Activated gamma-delta T cell treated with Interleukin-2 at 50 U/mL for 16 hours (primary cell): ENCODE measurements around the gene RAP1GAP.

ENCODE experiments used
- DNase-seq: peaks from one replicate; pipeline ENCODE4 v3.0.0-alpha.2; 2020

Gene RAP1GAP

GRCh38 chr1:21661886-21662285 is 7.3 kb downstream of the RAP1GAP start:
- DNase-seq = no peak

GRCh38 chr1:21659924-21660326 is 9.2 kb downstream of the RAP1GAP start:
- no peak for DNase-seq

- peak; percentile 71 for DNase-seq
Measured at GRCh38 chr1:21659099-21659923, 9.8 kb downstream of the RAP1GAP start.

GRCh38 chr1:21657456-21658190 is 11.5 kb downstream of the RAP1GAP start:
- no peak for DNase-seq

- no peak for DNase-seq
Measured at GRCh38 chr1:21655748-21656147, 13.4 kb downstream of the RAP1GAP start.

GRCh38 chr1:21655259-21655658 is 13.9 kb downstream of the RAP1GAP start:
- DNase-seq = no peak

- DNase-seq = no peak
Measured at GRCh38 chr1:21654209-21654608, 14.9 kb downstream of the RAP1GAP start.

GRCh38 chr1:21653744-21654100 is 15.4 kb downstream of the RAP1GAP start:
- no peak for DNase-seq

GRCh38 chr1:21652937-21653743 is 16.0 kb downstream of the RAP1GAP start:
- no peak for DNase-seq

GRCh38 chr1:21652101-21652936 is 16.8 kb downstream of the RAP1GAP start:
- no peak for DNase-seq

- DNase-seq = peak; percentile 29
Measured at GRCh38 chr1:21651214-21652042, 17.7 kb downstream of the RAP1GAP start.

- DNase-seq = no peak
Measured at GRCh38 chr1:21650400-21650799, 18.8 kb downstream of the RAP1GAP start.

GRCh38 chr1:21649315-21649714 is 19.8 kb downstream of the RAP1GAP start:
- DNase-seq = no peak

- DNase-seq = no peak
Measured at GRCh38 chr1:21648791-21649190, 20.4 kb downstream of the RAP1GAP start.

GRCh38 chr1:21648352-21648730 is 20.8 kb downstream of the RAP1GAP start:
- DNase-seq = no peak

- DNase-seq = no peak
Measured at GRCh38 chr1:21647431-21648351, 21.5 kb downstream of the RAP1GAP start.

GRCh38 chr1:21645550-21645949 is 23.6 kb downstream of the RAP1GAP start:
- DNase-seq = no peak

- no peak for DNase-seq
Measured at GRCh38 chr1:21644906-21645305, 24.3 kb downstream of the RAP1GAP start.

- no peak for DNase-seq
Measured at GRCh38 chr1:21644348-21644747, 24.8 kb downstream of the RAP1GAP start.

GRCh38 chr1:21643624-21644023 is 25.5 kb downstream of the RAP1GAP start:
- no peak for DNase-seq
